GM19438 (cell line): ENCODE measurements around the gene MICALL2.

Experiments
- ATAC-seq: cut with Tn5 transposase; IDR thresholded peaks from one replicate; pipeline ENCODE4 v1.9.1; 2021; ENCODE audit warnings: low read depth; ENCODE audit not compliant: unreplicated experiment

The MICALL2 gene

DNA sequence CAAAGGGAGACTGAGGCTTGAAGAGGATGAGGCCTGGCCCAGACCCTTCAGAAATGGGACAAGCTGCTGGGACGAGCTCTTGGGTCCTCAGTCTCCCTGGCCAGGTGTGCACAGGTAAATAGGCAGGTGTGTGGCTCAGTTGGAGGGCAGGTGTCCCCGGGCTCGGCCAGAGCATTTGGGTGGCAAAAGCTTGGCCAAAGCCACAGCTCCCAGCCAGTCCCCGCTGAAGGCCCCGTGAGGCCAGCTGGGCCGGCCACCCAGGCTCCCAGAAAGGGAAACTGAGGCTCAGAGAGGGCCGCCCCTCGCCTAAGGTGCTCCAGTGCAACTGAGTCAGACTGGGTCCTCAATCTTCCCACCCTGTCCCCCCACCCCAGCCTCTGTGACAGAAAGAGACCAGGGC is 37.3 kb downstream of the MICALL2 start:
- ATAC-seq: no peak

DNA sequence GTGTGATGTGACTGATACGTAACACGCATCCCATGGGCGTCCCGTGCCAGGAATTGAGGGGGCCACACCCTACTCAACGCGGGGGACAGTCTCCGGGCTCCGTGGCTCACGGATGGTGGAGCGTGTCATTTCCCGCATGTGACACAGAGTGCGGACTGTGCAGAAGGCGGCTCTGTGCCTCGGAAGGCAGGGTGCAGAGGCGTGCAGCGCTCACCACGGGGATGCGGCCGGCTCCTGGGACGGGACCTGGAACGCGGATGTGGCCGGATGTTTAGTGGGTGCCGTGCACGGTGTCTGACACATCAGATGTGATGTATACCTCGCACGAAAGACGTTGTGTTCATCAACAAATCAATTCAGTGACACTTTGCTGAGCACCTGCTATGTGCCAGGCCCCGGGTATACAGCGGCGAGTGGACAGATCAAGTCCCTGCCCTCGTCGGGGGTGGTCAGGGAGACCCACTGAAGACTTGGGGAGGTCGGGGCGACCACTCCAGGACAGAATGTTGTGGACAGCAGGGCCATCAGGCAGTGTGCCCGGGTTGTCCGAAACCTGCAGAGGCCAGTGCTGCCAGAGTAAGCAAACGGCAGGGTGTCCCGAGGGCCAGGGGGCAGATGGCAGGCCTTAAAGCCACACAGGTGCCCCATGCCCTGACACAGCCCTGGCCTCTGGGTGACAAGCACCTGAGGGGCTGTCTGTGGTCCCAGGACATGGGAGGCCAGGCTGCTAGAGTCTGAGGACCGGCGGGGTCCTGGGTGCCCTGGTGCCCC is 38.1 kb downstream of the MICALL2 start:
- ATAC-seq: no peak

DNA sequence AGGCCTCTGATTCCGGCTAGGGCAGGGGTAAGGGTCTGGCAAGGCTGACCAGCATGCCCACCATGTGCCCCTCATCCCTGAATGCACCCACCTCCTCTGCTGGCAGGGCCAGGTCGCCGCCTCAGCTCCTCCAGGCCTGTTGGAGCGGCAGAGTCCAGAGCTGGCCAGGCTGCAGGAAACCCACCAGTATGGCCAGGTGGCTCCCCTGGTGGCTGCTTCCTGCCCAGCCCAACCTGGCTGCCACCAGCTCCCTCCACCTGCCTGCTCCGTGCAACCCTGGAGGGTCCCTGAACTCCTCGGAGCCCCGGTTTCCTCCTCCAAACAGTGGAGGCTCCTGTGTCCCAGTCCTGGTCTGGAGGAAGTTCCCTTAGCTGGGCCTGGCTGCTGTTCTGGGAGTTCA is 39.6 kb downstream of the MICALL2 start:
- no peak for ATAC-seq

DNA sequence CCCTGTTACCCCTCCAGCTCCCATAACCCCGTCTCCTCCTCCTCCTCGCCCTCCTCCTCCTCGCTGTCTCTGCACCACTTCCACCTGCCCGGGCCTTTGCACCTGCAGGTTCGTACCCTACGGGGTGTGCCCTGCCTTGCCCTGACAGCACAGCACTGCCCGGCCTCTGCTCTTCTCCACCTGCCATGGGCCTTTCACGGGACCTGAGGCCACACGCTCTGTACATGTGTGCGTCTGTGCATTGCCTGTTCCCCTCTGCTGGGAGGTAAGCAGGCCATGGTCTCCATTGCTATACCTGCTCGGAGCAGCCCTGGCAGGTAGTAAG is 40.0 kb downstream of the MICALL2 start:
- ATAC-seq: no peak

DNA sequence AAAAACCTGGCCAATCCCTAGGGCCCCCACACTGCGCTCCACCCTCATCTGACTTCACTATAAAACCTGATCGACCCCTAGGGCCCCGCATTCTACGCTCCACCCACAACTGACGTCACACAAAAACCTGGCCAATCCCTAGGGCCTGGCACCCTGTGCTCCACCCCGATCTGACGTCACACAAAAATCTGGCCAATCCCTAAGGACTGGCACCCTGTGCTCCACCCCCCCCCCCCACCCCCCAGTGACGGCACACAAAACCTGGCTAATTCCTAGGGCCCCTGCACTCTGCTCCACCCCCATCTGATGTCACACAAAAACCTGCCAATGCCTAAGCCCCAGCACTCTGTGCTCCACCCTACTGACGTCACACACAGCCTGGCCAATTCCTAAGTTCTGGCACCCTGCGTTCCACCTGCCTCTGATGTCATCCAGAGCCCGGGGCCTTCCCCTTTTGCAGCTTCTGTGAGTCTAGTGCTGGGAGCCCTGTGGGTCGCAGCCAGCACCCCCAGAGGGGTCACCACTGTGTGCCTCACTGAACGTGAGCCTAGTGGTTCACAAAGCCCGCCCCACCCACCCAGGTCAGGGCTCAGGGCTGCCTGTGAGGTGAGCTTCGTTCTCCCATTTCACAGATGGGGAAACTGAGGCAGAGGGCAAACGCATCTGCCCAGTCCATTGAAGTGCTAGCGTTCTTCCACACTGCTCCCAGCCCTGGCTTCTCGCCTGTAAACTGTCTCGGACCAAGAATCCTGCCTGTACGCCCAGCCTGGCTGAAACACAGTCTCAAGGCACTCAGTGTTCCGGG is 40.6 kb downstream of the MICALL2 start:
- no peak for ATAC-seq

DNA sequence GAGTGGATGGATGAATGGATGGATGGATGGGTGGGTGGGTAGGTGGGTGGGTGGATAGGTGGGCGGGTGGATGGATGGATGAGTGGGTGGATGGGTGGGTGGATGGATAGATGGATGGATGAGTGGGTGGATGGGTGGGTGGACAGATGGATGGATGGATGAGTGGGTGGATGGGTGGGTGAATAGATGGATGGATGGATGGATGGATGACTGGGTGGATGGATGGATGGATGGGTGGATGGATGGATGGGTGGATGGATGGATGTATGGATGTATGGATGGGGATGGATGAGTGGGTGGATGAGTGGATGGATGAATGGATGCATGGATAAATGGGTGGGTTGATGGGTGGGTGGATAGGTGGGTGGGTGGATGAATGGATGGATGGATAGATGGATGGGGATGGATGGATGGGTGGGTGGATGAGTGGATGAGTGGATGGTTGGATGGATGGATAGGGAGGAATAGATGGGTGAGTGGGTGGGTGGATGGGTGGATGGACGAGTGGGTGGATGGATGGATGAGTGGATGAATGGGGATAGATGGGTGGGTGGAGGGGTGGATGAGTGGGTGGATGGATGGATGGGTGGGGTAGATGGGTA is 43.8 kb downstream of the MICALL2 start:
- ATAC-seq: no peak

DNA sequence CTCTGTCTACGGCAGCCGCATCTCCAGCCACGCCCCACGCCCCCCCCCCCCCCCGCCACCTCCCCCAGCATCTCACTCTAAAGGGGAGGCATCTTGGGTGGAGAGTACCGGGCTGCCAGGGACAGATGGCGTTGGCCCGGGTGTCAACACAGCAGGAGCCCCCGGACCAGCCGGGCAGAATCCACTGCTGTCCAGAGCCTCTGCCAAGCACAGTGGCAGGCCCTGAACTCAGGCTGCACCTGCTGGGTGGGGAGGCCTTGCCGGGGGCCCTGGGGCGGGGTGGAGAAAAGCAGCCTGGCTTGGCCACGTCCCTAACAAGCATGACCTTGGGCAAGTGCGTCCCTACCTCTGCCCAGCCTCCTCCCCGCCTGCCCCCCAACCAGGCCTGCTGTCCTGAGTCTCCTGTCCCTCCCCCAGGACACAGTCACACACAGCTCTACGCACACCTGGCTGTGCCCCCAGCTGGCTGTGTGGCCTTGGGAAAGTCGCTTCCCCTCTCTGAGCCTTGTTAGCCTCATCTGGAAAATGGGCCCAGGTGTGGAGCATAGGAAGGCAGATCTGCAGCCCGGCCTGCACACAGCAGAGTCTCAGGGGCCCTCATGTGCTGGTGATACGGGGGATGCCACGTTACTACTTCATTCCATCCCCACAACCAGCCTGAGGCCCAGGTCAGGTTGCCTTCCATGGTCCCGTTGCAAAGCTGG is 45.2 kb downstream of the MICALL2 start:
- ATAC-seq: no peak

DNA sequence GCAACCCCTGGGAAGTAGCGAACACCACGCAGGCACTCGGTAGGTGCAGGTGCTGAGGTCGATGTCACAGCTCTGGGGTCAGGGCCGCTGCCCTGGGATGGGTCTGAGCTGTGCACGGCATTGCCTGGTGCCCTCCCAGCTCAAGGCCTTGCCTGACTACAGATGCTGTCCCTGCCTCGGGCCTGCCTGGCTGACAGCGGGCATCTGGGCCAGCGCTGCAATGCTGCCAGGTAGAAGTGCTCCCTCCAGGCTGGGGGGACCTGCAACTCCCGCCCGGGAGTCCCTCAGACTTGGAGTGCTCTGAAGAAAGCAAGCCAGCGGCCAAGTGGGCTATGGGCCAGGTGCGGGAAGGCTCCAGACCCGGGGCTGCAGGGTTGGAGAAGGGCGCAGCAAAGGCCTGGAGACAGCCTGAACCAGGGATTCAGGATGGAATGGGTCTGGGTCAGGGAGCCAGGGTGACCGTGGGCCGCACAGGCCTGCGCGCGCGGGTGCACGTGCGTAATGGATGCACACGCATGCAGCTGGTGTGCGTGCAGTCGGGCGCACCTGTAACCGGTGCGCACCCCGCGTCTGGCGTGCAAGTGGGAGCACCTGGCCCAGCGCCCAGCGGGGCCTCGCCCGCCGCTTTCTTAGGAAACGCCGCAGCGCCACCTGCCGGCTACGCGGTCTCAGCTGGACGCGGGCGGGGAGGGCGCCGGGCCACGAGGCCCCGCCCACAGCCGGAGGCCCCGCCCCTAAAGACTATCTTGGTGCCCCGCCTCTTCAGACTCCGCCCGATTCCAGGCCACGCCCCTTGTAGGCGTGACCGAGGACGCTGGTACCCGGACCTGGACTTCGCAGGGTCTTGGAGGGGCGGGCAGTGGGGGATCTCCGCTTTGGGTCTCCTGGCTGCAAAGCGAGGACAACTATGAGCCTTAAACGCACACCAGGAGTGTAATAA is 46.7 kb downstream of the MICALL2 start:
- peak; percentile 49 for ATAC-seq

DNA sequence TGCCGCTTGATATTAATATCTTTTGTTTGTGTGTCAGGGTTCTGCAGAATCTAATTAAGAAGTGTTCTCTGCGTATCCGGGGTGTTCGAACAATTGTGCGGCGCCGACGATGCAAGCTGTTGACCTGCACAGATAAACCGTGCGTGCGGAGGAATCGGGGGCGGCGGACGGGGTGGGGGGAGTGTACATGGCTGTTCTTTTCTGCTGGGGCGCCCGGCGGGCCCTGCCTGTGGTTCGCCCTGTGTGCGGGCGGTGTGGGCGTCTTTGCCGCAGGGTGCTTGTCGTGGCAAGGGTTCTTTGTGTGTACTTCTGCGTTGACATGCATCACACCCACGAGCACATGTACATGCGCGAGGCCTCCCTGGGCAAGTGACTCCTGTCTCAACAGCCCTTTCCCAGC is 47.9 kb downstream of the MICALL2 start:
- ATAC-seq: no peak

DNA sequence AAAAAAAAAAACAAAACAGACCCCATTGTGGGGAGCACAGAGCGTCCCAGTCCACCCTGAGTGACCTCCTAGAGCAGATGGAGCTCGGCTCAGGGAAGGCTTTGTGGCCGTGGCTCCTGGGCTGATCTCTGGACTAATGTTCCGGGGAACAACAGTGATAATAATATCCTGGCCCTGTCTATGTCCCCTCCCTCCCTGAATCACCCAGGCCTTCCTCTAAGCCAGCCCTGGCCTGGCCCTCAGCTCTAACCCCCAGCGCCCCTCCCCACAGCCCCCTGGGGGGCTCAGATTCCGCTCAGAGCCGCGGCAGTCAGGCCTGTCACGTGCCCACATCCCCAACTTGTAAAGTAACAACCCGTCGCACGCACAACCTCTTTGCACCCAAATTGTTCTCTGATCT is 48.3 kb downstream of the MICALL2 start:
- no peak for ATAC-seq

DNA sequence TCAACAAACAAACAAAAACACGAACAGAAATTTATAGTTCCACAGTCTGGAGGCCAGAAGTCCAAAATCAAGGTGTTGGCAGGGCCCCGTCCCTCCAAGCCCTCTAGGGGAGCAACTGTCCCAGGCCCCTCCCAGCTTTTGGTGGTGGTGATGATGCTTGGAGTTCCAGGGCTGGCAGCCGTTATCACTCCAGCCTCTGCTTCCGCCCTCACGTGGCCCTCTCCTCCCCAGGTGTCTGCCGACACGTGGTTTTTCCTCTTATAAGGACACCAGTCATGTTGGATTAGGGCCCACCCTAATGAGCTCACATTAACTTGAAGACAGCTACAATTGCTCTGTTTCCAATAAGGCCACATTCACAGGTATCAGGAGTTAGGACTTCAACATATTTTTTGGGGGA is 49.7 kb downstream of the MICALL2 start:
- ATAC-seq: no peak

DNA sequence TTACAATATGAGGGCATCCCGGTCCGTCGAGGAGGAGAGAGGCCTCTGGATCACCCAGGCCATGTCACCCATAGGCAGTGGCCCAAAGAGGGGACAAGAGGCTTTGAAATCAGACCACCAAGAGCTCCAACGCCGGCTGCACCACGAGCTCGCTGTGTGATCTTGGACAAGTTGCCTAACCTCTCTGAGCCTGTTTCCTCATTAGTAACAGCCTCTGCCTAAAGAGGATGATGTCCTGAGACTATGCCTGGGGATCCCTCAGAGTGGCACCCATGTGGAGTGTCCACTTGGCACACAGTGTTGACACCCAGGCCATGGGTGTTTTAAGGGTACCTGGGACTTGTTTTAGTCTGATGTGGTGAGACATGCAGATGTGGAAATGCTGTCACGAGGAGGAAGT is 50.8 kb downstream of the MICALL2 start:
- ATAC-seq: no peak

DNA sequence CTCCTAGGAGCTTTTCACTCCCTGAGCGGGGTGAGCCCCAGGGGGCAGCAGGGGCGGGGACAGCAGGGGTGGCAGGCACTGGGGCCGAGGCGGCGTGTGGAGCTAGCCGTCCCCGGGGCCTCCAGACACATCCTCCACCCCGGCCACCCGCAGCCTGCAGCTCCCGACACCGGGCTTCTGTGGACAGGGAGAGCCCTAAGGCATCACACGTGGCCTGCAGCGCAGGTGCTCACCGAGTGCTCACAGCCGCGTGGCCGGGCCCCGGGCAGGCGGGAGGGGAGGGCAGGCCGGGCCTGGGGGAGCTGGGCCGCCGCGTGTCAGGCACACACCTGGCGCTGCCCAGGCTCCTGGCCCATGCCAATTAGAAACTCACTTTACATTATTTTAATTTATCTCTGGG is 51.4 kb downstream of the MICALL2 start:
- ATAC-seq: no peak

DNA sequence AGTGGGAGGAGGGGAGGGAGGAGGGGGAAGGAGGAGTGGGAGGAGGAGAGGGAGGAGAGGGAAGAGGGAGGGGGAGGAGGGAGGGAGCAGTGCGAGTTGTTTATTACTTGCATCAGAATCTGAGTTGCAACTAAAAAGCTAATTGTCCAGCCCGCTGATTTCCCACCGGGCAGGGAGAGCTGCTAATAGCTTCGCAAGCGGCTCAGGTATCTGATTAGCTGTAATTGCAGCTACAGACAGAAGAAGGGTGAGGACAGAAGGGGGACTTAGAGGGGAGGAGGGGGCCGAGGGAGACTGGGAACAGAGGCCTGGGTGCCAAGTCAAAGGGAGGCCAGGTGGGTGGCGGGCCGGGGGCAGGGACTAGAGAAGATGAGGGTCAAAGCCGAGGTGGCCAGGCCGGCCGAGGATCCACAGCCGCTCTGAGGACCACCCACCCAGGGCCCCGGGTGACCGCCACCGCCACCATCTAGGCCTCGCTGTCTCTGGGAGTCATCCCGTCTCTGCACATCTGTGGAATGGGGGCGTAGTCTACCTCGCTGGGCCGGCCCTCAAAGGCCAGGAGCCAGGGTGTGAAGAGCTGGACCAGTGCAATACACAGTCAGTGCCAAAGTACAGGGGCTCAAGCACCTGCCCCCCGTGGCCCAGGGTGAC is 54.2 kb downstream of the MICALL2 start:
- ATAC-seq: no peak

DNA sequence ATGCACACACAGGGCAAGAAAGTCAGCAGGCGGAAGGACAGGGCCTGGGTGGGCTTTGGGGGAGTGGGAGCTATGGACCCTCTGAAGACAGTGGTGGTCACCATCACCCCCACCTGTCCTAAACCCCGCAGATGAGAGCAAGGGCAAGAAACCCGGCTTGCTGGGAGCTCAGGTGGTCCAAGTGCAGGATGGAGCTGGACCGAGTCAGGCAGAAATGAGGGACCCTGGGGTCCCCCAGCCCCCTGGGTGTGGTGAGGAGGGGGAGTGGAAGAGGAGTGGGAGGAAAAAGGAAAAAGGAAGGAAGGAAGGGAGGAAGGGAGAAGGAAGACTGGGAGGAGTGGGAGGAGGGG is 54.8 kb downstream of the MICALL2 start:
- ATAC-seq: no peak

DNA sequence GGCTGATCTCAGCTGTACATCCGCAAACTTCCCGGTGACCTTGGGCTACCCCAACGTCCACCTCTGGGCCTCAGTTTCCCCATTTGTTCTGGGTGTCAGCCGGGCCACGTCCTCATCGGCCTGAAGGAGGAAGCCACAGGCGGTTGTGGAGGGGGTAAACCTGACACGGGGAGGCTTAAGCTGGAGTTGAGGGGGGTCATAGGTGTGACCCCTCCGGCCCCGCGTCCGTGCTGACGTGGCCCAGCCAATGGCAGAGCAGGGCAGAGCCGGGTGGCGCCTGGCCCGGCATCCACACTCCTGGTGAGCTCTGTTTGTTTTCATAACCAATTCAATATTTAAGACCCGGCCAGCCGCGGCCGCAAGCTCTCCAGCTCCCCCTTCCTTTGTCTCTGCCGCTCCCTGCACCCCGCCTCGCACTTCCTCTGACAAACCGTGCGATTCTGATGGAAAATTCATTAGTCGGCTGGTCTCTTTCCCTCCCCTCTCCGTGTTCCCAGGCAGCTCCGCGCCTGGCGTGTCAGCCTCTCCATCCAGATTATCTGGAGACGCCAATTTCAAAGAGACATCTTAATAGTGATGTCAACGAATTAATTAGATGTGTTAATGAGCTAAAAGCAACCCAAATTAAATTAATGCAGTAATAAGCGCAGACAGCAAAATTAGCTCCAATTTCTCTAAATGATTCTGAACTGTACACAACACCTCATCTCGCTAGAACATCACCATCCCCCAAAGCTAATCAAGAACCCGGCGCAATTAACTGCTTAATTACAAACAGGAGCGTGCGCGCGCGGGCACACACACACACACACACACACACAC is 55.4 kb downstream of the MICALL2 start:
- no peak for ATAC-seq

DNA sequence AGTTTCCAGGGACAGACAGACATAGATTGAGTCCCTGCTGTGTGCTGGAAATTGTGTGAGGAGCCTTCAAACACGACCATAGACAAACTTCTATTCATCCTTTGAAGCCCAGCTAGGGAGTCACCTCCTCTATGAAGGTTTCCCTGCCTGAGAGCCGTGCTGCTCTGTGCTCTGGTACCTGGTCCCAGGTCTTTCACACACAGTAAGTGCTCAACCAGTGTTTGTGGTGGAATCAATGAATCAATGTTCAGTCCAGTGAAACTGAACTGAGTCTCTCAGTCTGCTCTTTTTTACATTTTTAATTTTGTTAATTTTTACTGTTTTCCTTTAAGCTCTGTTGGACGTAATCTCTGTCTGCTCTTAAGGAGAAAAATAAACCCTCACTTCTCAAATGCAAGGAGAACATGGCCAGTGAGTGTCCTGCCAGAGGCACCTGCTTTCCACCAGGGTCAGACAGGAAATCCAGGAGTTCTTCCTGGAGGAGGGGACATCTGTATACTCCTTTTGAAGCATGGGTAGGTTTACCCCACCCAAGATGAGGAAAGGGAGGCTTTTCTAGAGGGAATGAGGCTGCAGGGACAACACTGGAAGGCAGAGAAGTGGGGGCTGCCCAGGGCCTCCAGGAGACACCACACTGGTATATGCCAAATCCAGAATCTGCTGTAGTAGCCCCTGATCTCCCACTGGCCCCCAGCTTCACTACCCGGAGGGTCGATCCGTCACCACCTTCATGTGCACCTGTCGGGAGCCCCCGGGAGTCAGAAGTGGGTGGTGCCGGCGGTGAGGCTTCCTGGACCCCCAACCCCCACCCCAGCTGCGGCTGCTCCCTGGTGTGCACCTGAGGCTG is 56.3 kb downstream of the MICALL2 start:
- no peak for ATAC-seq
